Neural progenitor cell (in vitro differentiated cells): ENCODE data around the gene CD300LD. TPM values are rescaled to one million over a fixed set of nuclear protein-coding genes. Genes with fewer than 3 reads are reported as not detected.

Source experiments
- DNase-seq: peaks from one replicate; pipeline ENCODE4 v3.0.0-alpha.2; 2016; ENCODE audit warnings: low spot score
- H2AFZ ChIP-seq: fragments of 200-600 bp; sonication (generic); replicated peaks from 2 replicates; pipeline ENCODE4 v1.6.1; 2016; ENCODE audit warnings: antibody characterized with exemption
- H3F3A ChIP-seq: fragments of 200-600 bp; sonication (generic); 2 replicates; pipeline ENCODE4 v1.6.1; 2016; ENCODE audit warnings: antibody characterized with exemption, low read depth
- H3K27ac ChIP-seq: fragments of 200-600 bp; sonication (generic); 2 replicates; pipeline ENCODE4 v1.5.1; 2016; ENCODE audit warnings: mild to moderate bottlenecking
- H3K27me3 ChIP-seq: fragments of 200-600 bp; sonication (generic); 2 replicates; pipeline ENCODE4 v1.6.1; 2016; ENCODE audit warnings: mild to moderate bottlenecking, moderate library complexity
- H3K36me3 ChIP-seq: fragments of 200-600 bp; sonication (generic); 2 replicates; pipeline ENCODE4 v1.5.1; 2016
- H3K4me1 ChIP-seq: fragments of 200-600 bp; sonication (generic); 2 replicates; pipeline ENCODE4 v1.6.1; 2016; ENCODE audit warnings: mixed run types
- H3K4me2 ChIP-seq: fragments of 200-600 bp; sonication (generic); 2 replicates; pipeline ENCODE4 v1.6.1; 2016
- H3K4me3 ChIP-seq: fragments of 200-600 bp; sonication (generic); 2 replicates; pipeline ENCODE4 v1.5.1; 2016
- H3K79me2 ChIP-seq: fragments of 200-600 bp; sonication (generic); 2 replicates; pipeline ENCODE4 v1.6.1; 2016; ENCODE audit warnings: low read depth
- H3K9ac ChIP-seq: fragments of 200-600 bp; sonication (generic); 2 replicates; pipeline ENCODE4 v1.6.1; 2016
- H3K9me3 ChIP-seq: fragments of 200-600 bp; sonication (generic); 2 replicates; pipeline ENCODE4 v1.5.1; 2016; ENCODE audit warnings: low read depth
- H4K20me1 ChIP-seq: fragments of 200-600 bp; sonication (generic); 2 replicates; pipeline ENCODE4 v1.6.1; 2016; ENCODE audit warnings: low read depth
- H3K27ac Mint-ChIP-seq: 3 replicates; pipeline ENCODE4 v1.8.0; 2021; ENCODE audit warnings: mixed read lengths
- H3K27me3 Mint-ChIP-seq: 2 replicates; pipeline ENCODE4 v1.8.0; 2022; ENCODE audit warnings: low read depth, mild to moderate bottlenecking, inconsistent platforms, moderate library complexity, mixed read lengths; ENCODE audit not compliant: insufficient read depth
- H3K36me3 Mint-ChIP-seq: 3 replicates; pipeline ENCODE4 v1.8.0; 2021; ENCODE audit warnings: mixed read lengths
- H3K4me1 Mint-ChIP-seq: 3 replicates; pipeline ENCODE4 v1.8.0; 2021; ENCODE audit warnings: mixed read lengths
- H3K4me3 Mint-ChIP-seq: 3 replicates; pipeline ENCODE4 v1.8.0; 2021; ENCODE audit warnings: mild to moderate bottlenecking, moderate library complexity, mixed read lengths
- H3K9me3 Mint-ChIP-seq: 3 replicates; pipeline ENCODE4 v1.8.0; 2020; ENCODE audit warnings: mixed read lengths
- EZH2 ChIP-seq: fragments of 200-600 bp; sonication (generic); IDR thresholded peaks from 2 replicates; pipeline ENCODE4 v1.6.1; 2017; ENCODE audit warnings: antibody characterized with exemption, mild to moderate bottlenecking, moderate library complexity
- EZH2phosphoT487 ChIP-seq: fragments of 200-600 bp; sonication (generic); IDR thresholded peaks from 2 replicates; pipeline ENCODE4 v1.6.1; 2017; ENCODE audit warnings: antibody characterized with exemption
- total RNA-seq: library from RNA; depleted of rRNA; stranded (reverse); fragments of >200 nt; gene quantifications from 2 replicates; pipeline ENCODE4 v1.2.3, GENCODE V29; 2015; ENCODE audit warnings: low replicate concordance
- TF ChIP-seq, protein P1 (sequence below): fragments of 200-600 bp; sonication (generic); IDR thresholded peaks from 2 replicates; pipeline ENCODE4 v1.5.1; 2017; ENCODE audit warnings: antibody characterized with exemption, mild to moderate bottlenecking

CD300LD gene
- total RNA-seq, 1 donor from 2014 or later, result not detected

- H3K9me3 ChIP-seq, result no peaks in the 10 kb centered on the region
- DNase-seq, result no peak
- H3F3A ChIP-seq, result no peaks in the 10 kb centered on the region
- Mint-ChIP-seq H3K27me3 (peaks cover 6% of the 10 kb centered on the region), H3K36me3 (no peaks in the 10 kb centered on the region), H3K4me1 (peaks cover 10% of the 10 kb centered on the region), H3K27ac (no peak overlapping the region), H3K9me3 (no peaks in the 10 kb centered on the region), H3K4me3 (no peak overlapping the region)
- no peaks in the 10 kb centered on the region for H4K20me1 ChIP-seq
- H3K79me2 ChIP-seq, result no peaks in the 10 kb centered on the region
- no peak overlapping the region for H3K9ac ChIP-seq
- no peak overlapping the region for H3K27ac ChIP-seq
- no peaks in the 10 kb centered on the region for H3K36me3 ChIP-seq
- no peak overlapping the region for H2AFZ ChIP-seq
- H3K27me3 ChIP-seq, result peaks cover 33% of the 10 kb centered on the region
- H3K4me3 ChIP-seq, result no peak overlapping the region
- H3K4me1 ChIP-seq, result no peaks in the 10 kb centered on the region
- TF ChIP-seq EZH2phosphoT487, result no peak
- no peak for TF ChIP-seq EZH2
- TF ChIP-seq, protein P1, sequence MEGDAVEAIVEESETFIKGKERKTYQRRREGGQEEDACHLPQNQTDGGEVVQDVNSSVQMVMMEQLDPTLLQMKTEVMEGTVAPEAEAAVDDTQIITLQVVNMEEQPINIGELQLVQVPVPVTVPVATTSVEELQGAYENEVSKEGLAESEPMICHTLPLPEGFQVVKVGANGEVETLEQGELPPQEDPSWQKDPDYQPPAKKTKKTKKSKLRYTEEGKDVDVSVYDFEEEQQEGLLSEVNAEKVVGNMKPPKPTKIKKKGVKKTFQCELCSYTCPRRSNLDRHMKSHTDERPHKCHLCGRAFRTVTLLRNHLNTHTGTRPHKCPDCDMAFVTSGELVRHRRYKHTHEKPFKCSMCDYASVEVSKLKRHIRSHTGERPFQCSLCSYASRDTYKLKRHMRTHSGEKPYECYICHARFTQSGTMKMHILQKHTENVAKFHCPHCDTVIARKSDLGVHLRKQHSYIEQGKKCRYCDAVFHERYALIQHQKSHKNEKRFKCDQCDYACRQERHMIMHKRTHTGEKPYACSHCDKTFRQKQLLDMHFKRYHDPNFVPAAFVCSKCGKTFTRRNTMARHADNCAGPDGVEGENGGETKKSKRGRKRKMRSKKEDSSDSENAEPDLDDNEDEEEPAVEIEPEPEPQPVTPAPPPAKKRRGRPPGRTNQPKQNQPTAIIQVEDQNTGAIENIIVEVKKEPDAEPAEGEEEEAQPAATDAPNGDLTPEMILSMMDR, result no peak
- no peak overlapping the region for H3K4me2 ChIP-seq
Measured at GRCh38 chr17:74606050-74606449, 14.0 kb upstream of the CD300LD start.

DNA sequence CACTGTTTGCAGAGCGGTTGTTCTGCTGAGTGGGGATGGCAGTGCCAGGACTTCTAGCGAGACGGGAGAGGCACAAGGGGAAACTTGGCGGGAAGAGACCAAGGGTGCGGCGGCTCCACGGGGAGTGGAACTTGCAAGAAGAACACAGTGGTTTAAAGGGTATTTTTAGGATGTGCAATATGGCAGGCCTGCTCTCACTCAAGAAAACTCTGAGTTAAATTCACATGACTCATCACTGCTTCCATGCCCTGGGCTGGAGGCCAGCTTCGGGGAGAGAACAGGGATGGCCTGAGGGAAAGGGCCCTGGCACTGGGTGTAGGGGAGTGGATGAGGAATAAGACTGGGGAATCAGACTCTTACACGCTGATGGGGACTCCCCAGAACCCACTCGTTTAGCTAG lies 13.3 kb upstream of the CD300LD start:
- Mint-ChIP-seq H3K27ac (no peak overlapping the region), H3K4me3 (no peak overlapping the region), H3K9me3 (no peaks in the 10 kb centered on the region), H3K36me3 (no peaks in the 10 kb centered on the region), H3K4me1 (peaks cover 10% of the 10 kb centered on the region), H3K27me3 (peaks cover 6% of the 10 kb centered on the region)
- Histone ChIP-seq H3K27ac (no peak overlapping the region), H3F3A (no peaks in the 10 kb centered on the region), H3K79me2 (no peaks in the 10 kb centered on the region), H3K4me3 (no peak overlapping the region), H3K27me3 (peaks cover 26% of the 10 kb centered on the region), H3K9me3 (no peaks in the 10 kb centered on the region), H3K9ac (no peak overlapping the region), H3K4me2 (no peak overlapping the region), H3K36me3 (no peaks in the 10 kb centered on the region), H4K20me1 (no peaks in the 10 kb centered on the region), H3K4me1 (no peaks in the 10 kb centered on the region), H2AFZ (no peak overlapping the region)
- DNase-seq, result no peak
- TF ChIP-seq, protein P1, result no peak
- TF ChIP-seq EZH2 (no peak), EZH2phosphoT487 (no peak)

GRCh38 chr17:74604761-74605160 lies 12.7 kb upstream of the CD300LD start:
- Histone ChIP-seq H2AFZ (no peak overlapping the region), H4K20me1 (no peaks in the 10 kb centered on the region), H3K27ac (no peak overlapping the region), H3K9ac (no peak overlapping the region), H3F3A (no peaks in the 10 kb centered on the region), H3K4me1 (no peaks in the 10 kb centered on the region), H3K4me2 (no peak overlapping the region), H3K4me3 (no peak overlapping the region), H3K27me3 (peaks cover 20% of the 10 kb centered on the region), H3K79me2 (no peaks in the 10 kb centered on the region), H3K9me3 (no peaks in the 10 kb centered on the region), H3K36me3 (no peaks in the 10 kb centered on the region)
- no peak for TF ChIP-seq EZH2phosphoT487
- no peak for TF ChIP-seq EZH2
- TF ChIP-seq, protein P1, result no peak
- no peaks in the 10 kb centered on the region for H3K9me3 Mint-ChIP-seq
- DNase-seq, result no peak
- no peak overlapping the region for H3K4me3 Mint-ChIP-seq
- H3K27me3 Mint-ChIP-seq, result peaks cover 6% of the 10 kb centered on the region
- peaks cover 10% of the 10 kb centered on the region for H3K4me1 Mint-ChIP-seq
- H3K27ac Mint-ChIP-seq, result no peak overlapping the region
- H3K36me3 Mint-ChIP-seq, result no peaks in the 10 kb centered on the region

GRCh38 chr17:74604200-74604599 lies 12.1 kb upstream of the CD300LD start:
- H3K9me3 Mint-ChIP-seq, result no peaks in the 10 kb centered on the region
- H3K36me3 Mint-ChIP-seq, result no peaks in the 10 kb centered on the region
- Histone ChIP-seq H4K20me1 (no peaks in the 10 kb centered on the region), H3K4me2 (no peak overlapping the region), H3K36me3 (no peaks in the 10 kb centered on the region), H3K4me1 (no peaks in the 10 kb centered on the region), H3F3A (no peaks in the 10 kb centered on the region), H3K27me3 (peaks cover 16% of the 10 kb centered on the region), H3K9me3 (no peaks in the 10 kb centered on the region), H2AFZ (no peak overlapping the region), H3K9ac (no peak overlapping the region), H3K27ac (no peak overlapping the region), H3K4me3 (no peak overlapping the region), H3K79me2 (no peaks in the 10 kb centered on the region)
- H3K4me3 Mint-ChIP-seq, result no peak overlapping the region
- DNase-seq, result no peak
- TF ChIP-seq EZH2 (no peak), EZH2phosphoT487 (no peak)
- TF ChIP-seq, protein P1, result no peak
- H3K27ac Mint-ChIP-seq, result no peak overlapping the region
- peaks cover 10% of the 10 kb centered on the region for H3K4me1 Mint-ChIP-seq
- H3K27me3 Mint-ChIP-seq, result peaks cover 9% of the 10 kb centered on the region
